ELF-1 (cell line): ENCODE results near the gene DOCK4.

Experiments
- DNase-seq: peaks from one replicate; pipeline ENCODE4 v3.0.0-alpha.2; 2016; ENCODE audit warnings: low read depth, low spot score

Gene DOCK4

DNA sequence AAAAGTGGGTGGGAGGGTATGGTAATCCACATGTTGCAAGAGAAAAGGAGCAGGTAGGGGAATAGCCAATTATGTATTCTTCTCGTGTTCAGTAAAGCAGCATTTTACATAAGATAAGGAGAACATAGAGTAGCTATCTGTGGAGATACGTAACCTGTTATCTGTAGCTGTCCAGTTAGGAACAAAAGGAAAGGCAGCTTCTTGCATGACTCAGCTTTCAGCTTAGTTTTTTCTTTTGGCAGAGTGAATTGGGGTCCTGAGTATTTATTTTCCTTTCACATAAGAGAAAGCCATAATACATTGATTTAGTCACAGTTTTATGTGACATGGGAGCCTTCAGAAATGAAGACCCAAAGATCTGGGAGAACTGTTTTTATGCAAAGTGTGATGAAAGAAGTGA, 527.2 kb downstream of the DOCK4 start:
- no peak for DNase-seq

GRCh38 chr7:111678281-111678680, 527.9 kb downstream of the DOCK4 start:
- no peak for DNase-seq

- DNase-seq = no peak
These were observed 528.4 kb downstream of the DOCK4 start for GRCh38 chr7:111677848-111678247.

GRCh38 chr7:111676811-111677210, 529.4 kb downstream of the DOCK4 start:
- no peak for DNase-seq
